Measurements from ENCODE around the gene SMCO1. TPM values are rescaled to one million over a fixed set of nuclear protein-coding genes. Genes with fewer than 3 reads are reported as not detected.
"Not testable (repeated sequence)": the region's sequence is repeated elsewhere in the genome, so short reads cannot be mapped to it uniquely, and the experiment has no call there.

SMCO1 gene
- polyA plus RNA-seq, 1 of the 3 experiments (the other 2 are of a cell fraction), result not detected

DNA sequence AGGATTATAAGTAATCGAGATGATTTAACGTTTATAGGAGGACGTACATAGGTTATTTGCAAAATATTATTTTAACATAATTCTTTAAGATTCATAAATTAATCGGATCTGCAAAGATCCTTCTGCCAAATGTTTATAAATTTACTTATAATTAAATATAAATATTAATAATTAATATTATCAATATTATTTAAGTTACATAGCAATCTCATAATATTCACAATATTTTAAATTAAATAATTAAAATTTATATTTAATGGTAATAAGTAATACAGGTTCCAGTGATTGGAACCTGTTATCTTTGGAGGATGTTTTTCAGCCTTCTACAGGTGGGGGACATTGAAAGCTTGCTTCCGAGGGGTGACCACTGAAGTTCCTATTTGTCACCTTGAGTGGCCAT lies 37.1 kb upstream of the SMCO1 start:
- Histone ChIP-seq H3K79me2 (ENCODE audit: insufficient read depth) (no peaks in the 10 kb centered on the region), H3K4me3 (ENCODE audit: low read depth in 2 of 2, low read length in 1 of 2) (no peak overlapping the region), H3K27me3 (ENCODE audit: insufficient read depth) (no peaks in the 10 kb centered on the region), H4K20me1 (ENCODE audit: insufficient read depth) (no peaks in the 10 kb centered on the region), H2AFZ (ENCODE audit: low read depth) (no peak overlapping the region), H3K27ac (ENCODE audit: low read depth in 2 of 2, low read length in 1 of 2) (no peak overlapping the region), H3K4me1 (ENCODE audit: control insufficient read depth in 1 of 2, insufficient read depth in 2 of 2, low read depth in 1 of 2, low read length in 1 of 2) (no peaks in the 10 kb centered on the region), H3K9me2 (no peaks in the 10 kb centered on the region), H3K36me3 (replicated peaks in 1 of 2; ENCODE audit: control insufficient read depth in 1 of 2, insufficient read depth in 2 of 2, low read length in 1 of 2) (peaks cover 0 to 11% of the 10 kb centered on the region in 2 experiments), H3K9me3 (no peaks in the 10 kb centered on the region), H3K4me2 (no peak overlapping the region), H3F3A (replicated peaks; ENCODE audit: insufficient read depth) (peaks cover 14% of the 10 kb centered on the region), H3K9ac (no peak overlapping the region)
- TF ChIP-seq FOSL2 (IDR thresholded peaks at IDR 0.05; ENCODE audit: borderline replicate concordance, low read depth), result no peak
- TF ChIP-seq GATA2 (CRISPR knock-in tag; IDR thresholded peaks at IDR 0.05), result no peak
- TF ChIP-seq MXI1 (IDR thresholded peaks at IDR 0.05; ENCODE audit: low read depth, low read length), result no peak
- no peak for TF ChIP-seq POLR2AphosphoS5 (IDR thresholded peaks at IDR 0.05; ENCODE audit: low read depth, low read length)
- TF ChIP-seq, protein P1, sequence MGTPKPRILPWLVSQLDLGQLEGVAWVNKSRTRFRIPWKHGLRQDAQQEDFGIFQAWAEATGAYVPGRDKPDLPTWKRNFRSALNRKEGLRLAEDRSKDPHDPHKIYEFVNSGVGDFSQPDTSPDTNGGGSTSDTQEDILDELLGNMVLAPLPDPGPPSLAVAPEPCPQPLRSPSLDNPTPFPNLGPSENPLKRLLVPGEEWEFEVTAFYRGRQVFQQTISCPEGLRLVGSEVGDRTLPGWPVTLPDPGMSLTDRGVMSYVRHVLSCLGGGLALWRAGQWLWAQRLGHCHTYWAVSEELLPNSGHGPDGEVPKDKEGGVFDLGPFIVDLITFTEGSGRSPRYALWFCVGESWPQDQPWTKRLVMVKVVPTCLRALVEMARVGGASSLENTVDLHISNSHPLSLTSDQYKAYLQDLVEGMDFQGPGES (IDR thresholded peaks at IDR 0.05; ENCODE audit: low read depth, low read length), result no peak
- TF ChIP-seq TCF12 (IDR thresholded peaks at IDR 0.05), result no peak
- no peak for TF ChIP-seq MEF2A (IDR thresholded peaks at IDR 0.05; ENCODE audit: borderline replicate concordance, low read depth)
- CTCF ChIA-PET, result interaction anchor here (1.2 kb wide), 1 partner anchor 16 kb away, joined by 3 read pairs; the partner anchor contains the start of genes FBXO45 and WDR53
- no peak for DNase-seq
- 92% methylated on average over 5 of the region's 5 CpGs for WGBS (ENCODE audit: low lambda C conversion rate)
- POLR2A ChIA-PET, result no interaction called here

DNA sequence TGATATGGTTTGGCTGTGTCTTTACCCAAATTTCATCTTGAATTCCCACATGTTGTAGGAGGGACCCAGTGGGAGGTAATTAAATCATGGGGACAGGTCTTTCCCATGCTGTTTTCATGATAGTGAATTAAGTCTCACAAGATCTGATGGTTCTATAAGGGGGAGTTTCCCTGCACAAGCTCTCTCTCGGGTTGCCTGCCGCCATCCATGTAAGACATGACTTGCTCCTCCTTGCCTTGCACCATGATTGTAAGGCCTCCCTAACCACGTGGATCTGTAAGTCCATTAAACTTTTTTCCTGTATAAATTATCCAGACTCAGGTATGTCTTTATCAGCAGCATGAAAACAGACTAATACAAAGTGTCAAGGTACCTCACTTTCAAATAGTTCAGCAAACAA lies 35.0 kb upstream of the SMCO1 start:
- H3K27ac ChIP-seq (ENCODE audit: low read depth in 2 of 2, low read length in 1 of 2); H3K9me2 ChIP-seq; H3K79me2 ChIP-seq (ENCODE audit: insufficient read depth); POLR2A ChIA-PET; DNase-seq; H3K4me1 ChIP-seq (ENCODE audit: control insufficient read depth in 1 of 2, insufficient read depth in 2 of 2, low read depth in 1 of 2, low read length in 1 of 2); H3K4me2 ChIP-seq; H3K27me3 ChIP-seq (ENCODE audit: insufficient read depth); H3F3A ChIP-seq (replicated peaks; ENCODE audit: insufficient read depth); H3K9me3 ChIP-seq; H3K4me3 ChIP-seq (ENCODE audit: low read depth in 2 of 2, low read length in 1 of 2); H3K9ac ChIP-seq; H4K20me1 ChIP-seq (ENCODE audit: insufficient read depth); H2AFZ ChIP-seq (ENCODE audit: low read depth): not testable (repeated sequence)
- 65% methylated on average over 3 of the region's 3 CpGs for WGBS (ENCODE audit: low lambda C conversion rate)
- CTCF ChIA-PET, result interaction anchor here (2.0 kb wide), 1 partner anchor 21 kb away, joined by 8 read pairs; no protein-coding TSS in a partner anchor
- H3K36me3 ChIP-seq (replicated peaks in 1 of 2; ENCODE audit: control insufficient read depth in 1 of 2, insufficient read depth in 2 of 2, low read length in 1 of 2), result peaks cover 0 to 11% of the 10 kb centered on the region in 2 experiments

DNA sequence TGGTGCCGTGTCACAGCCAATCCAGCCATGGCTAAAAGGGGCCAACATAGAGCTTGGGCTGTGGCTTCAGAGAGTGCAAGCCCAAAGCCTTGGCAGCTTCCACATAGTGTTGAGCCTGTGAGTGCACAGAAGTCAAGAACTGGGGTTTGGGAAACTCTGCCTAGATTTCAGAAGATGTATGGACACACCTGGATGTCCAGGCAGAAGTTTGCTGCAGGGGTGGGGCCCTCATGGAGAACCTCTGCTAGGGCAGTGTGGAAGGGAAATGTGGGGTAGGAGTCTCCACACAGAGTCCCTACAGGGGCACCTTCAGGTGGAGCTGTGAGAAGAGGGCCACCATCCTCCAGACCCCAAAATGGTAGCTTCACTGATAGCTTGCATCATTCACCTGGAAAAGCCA lies 34.2 kb upstream of the SMCO1 start:
- DNase-seq; H3K79me2 ChIP-seq (ENCODE audit: insufficient read depth); H3K27ac ChIP-seq (ENCODE audit: low read depth in 2 of 2, low read length in 1 of 2); H3K4me3 ChIP-seq (ENCODE audit: low read depth in 2 of 2, low read length in 1 of 2); H2AFZ ChIP-seq (ENCODE audit: low read depth); H3K27me3 ChIP-seq (ENCODE audit: insufficient read depth); POLR2A ChIA-PET; H3K4me1 ChIP-seq (ENCODE audit: control insufficient read depth in 1 of 2, insufficient read depth in 2 of 2, low read depth in 1 of 2, low read length in 1 of 2); H3F3A ChIP-seq (replicated peaks; ENCODE audit: insufficient read depth); H3K9ac ChIP-seq; H3K4me2 ChIP-seq; H3K9me2 ChIP-seq; H4K20me1 ChIP-seq (ENCODE audit: insufficient read depth); H3K9me3 ChIP-seq: not testable (repeated sequence)
- WGBS (ENCODE audit: low lambda C conversion rate), result no CpG with 5 or more reads among the region's 1 CpG
- peaks cover 0 to 10% of the 10 kb centered on the region in 2 experiments for H3K36me3 ChIP-seq (replicated peaks in 1 of 2; ENCODE audit: control insufficient read depth in 1 of 2, insufficient read depth in 2 of 2, low read length in 1 of 2)
- CTCF ChIA-PET, result interaction anchor here (2.0 kb wide), 1 partner anchor 20 kb away, joined by 8 read pairs; no protein-coding TSS in a partner anchor

Measured in SK-N-SH (cell line).